OCI-LY7 (cell line): ENCODE data around the gene LRFN2.

ENCODE experiments used
- CTCF ChIP-seq: fragments of 200-600 bp; sonication (generic); conservative IDR thresholded peaks from 2 replicates; pipeline ENCODE4 v1.5.1; 2014; ENCODE audit warnings: mild to moderate bottlenecking, antibody characterized with exemption, low read length, moderate library complexity, mixed read lengths
- EZH2phosphoT487 ChIP-seq: fragments of 200-600 bp; sonication (generic); IDR thresholded peaks from 2 replicates; pipeline ENCODE4 v1.6.1; 2018; ENCODE audit warnings: low read depth, borderline replicate concordance, mild to moderate bottlenecking, mixed run types, antibody characterized with exemption, low read length, moderate library complexity, mixed read lengths

GRCh38 chr6:40587240-40588069 is at the start of gene LRFN2:
- 0 out of 2 replicates have a peak, but pooled peaks have one; percentile 27 for TF ChIP-seq CTCF
- no peak for TF ChIP-seq EZH2phosphoT487
